NCI-H526 treated with DMSO at 0.1 percent for 48 hours (cell line): ENCODE data around the gene FAM216B.

Experiments
- DNase-seq: peaks from one replicate; lab custom pipeline; 2025; lab: John Stamatoyannopoulos, UW

The FAM216B gene

GRCh38 chr13:42832341-42833096 lies 51.1 kb downstream of the FAM216B start:
- no peak for DNase-seq

GRCh38 chr13:42834946-42835345 lies 53.6 kb downstream of the FAM216B start:
- DNase-seq = no peak

- no peak for DNase-seq
Observed at GRCh38 chr13:42836930-42837690, 55.7 kb downstream of the FAM216B start.
